GM19025 (cell line): ENCODE data around the gene VIPR2.
"Not testable (repeated sequence)": the region's sequence is repeated elsewhere in the genome, so short reads cannot be mapped to it uniquely, and the experiment has no call there.

Experiments used
- ATAC-seq: cut with Tn5 transposase; IDR thresholded peaks from one replicate; pipeline ENCODE4 v1.9.1; 2021; ENCODE audit warnings: mild to moderate bottlenecking, low read depth, moderate library complexity; ENCODE audit not compliant: unreplicated experiment

The VIPR2 gene

GRCh38 chr7:159015081-159015453 is 129.6 kb downstream of the VIPR2 start:
- ATAC-seq, result no peak

- ATAC-seq, result no peak
Observed at GRCh38 chr7:159014297-159015062, 130.2 kb downstream of the VIPR2 start.

- no peak for ATAC-seq
Observed at GRCh38 chr7:159013825-159014289, 130.8 kb downstream of the VIPR2 start.

- ATAC-seq, result no peak
Observed at GRCh38 chr7:159013181-159013690, 131.4 kb downstream of the VIPR2 start.

- no peak for ATAC-seq
Observed at GRCh38 chr7:159012353-159013069, 132.2 kb downstream of the VIPR2 start.

GRCh38 chr7:159011722-159012022 is 133.0 kb downstream of the VIPR2 start:
- no peak for ATAC-seq

- ATAC-seq, result no peak
Observed at GRCh38 chr7:159010937-159011721, 133.5 kb downstream of the VIPR2 start.

GRCh38 chr7:159010411-159010810 is 134.3 kb downstream of the VIPR2 start:
- no peak for ATAC-seq

- ATAC-seq, result no peak
Observed at GRCh38 chr7:159009951-159010350, 134.7 kb downstream of the VIPR2 start.

GRCh38 chr7:159008417-159008816 is 136.2 kb downstream of the VIPR2 start:
- no peak for ATAC-seq

GRCh38 chr7:159007996-159008389 is 136.7 kb downstream of the VIPR2 start:
- no peak for ATAC-seq

GRCh38 chr7:159007364-159007995 is 137.2 kb downstream of the VIPR2 start:
- no peak for ATAC-seq

GRCh38 chr7:159006610-159007130 is 138.0 kb downstream of the VIPR2 start:
- no peak for ATAC-seq

GRCh38 chr7:159006022-159006609 is 138.6 kb downstream of the VIPR2 start:
- ATAC-seq, result not testable (repeated sequence)

GRCh38 chr7:159005618-159006017 is 139.0 kb downstream of the VIPR2 start:
- no peak for ATAC-seq

- no peak for ATAC-seq
Observed at GRCh38 chr7:159004411-159004810, 140.3 kb downstream of the VIPR2 start.

GRCh38 chr7:159001811-159002210 is 142.9 kb downstream of the VIPR2 start:
- ATAC-seq, result no peak

- no peak for ATAC-seq
Observed at GRCh38 chr7:159000859-159001435, 143.7 kb downstream of the VIPR2 start.

GRCh38 chr7:159000070-159000469 is 144.6 kb downstream of the VIPR2 start:
- ATAC-seq, result no peak

- no peak for ATAC-seq
Observed at GRCh38 chr7:158999496-158999895, 145.2 kb downstream of the VIPR2 start.
